ENCODE measurements around the gene AUTS2.

The AUTS2 gene

GRCh38 chr7:69858471-69858870 lies 260.2 kb downstream of the AUTS2 start:
- no peak overlapping the region for H3K4me3 ChIP-seq (ENCODE audit: low read depth, low read length)
- no peak for TF ChIP-seq CTCF (IDR thresholded peaks at IDR 0.05; ENCODE audit: borderline replicate concordance, insufficient read depth, low read depth, low read length)

GRCh38 chr7:69859342-69859741 lies 261.1 kb downstream of the AUTS2 start:
- no peak overlapping the region for H3K4me3 ChIP-seq (ENCODE audit: low read depth, low read length)
- no peak for TF ChIP-seq CTCF (IDR thresholded peaks at IDR 0.05; ENCODE audit: borderline replicate concordance, insufficient read depth, low read depth, low read length)

- no peak for TF ChIP-seq CTCF (IDR thresholded peaks at IDR 0.05; ENCODE audit: borderline replicate concordance, insufficient read depth, low read depth, low read length)
- H3K4me3 ChIP-seq (ENCODE audit: low read depth, low read length) = no peak overlapping the region
Observed at GRCh38 chr7:69860486-69860885, 262.2 kb downstream of the AUTS2 start.

- no peak overlapping the region for H3K4me3 ChIP-seq (ENCODE audit: low read depth, low read length)
- TF ChIP-seq CTCF (IDR thresholded peaks at IDR 0.05; ENCODE audit: borderline replicate concordance, insufficient read depth, low read depth, low read length) = no peak
Observed at GRCh38 chr7:69860941-69861622, 262.8 kb downstream of the AUTS2 start.

- no peak overlapping the region for H3K4me3 ChIP-seq (ENCODE audit: low read depth, low read length)
- TF ChIP-seq CTCF (IDR thresholded peaks at IDR 0.05; ENCODE audit: borderline replicate concordance, insufficient read depth, low read depth, low read length) = no peak
Observed at GRCh38 chr7:69862413-69863064, 264.3 kb downstream of the AUTS2 start.

- no peak for TF ChIP-seq CTCF (IDR thresholded peaks at IDR 0.05; ENCODE audit: borderline replicate concordance, insufficient read depth, low read depth, low read length)
- no peak overlapping the region for H3K4me3 ChIP-seq (ENCODE audit: low read depth, low read length)
Observed at GRCh38 chr7:69864274-69864673, 266.0 kb downstream of the AUTS2 start.

- TF ChIP-seq CTCF (IDR thresholded peaks at IDR 0.05; ENCODE audit: borderline replicate concordance, insufficient read depth, low read depth, low read length) = no peak
- no peak overlapping the region for H3K4me3 ChIP-seq (ENCODE audit: low read depth, low read length)
Observed at GRCh38 chr7:69864822-69865221, 266.5 kb downstream of the AUTS2 start.

Data from GM12875 (cell line).